HL-60 (cell line): ENCODE results near the gene GALNT17.
"Not testable (repeated sequence)": the region's sequence is repeated elsewhere in the genome, so short reads cannot be mapped to it uniquely, and the experiment has no call there.

Experiments used
- DNase-seq, 2 experiments: peaks; one replicate each; pipeline ENCODE4 v3.0.0-alpha.2; 2010 to 2020; ENCODE audit warnings: low read depth in 1 of 2, low spot score in 1 of 2
- H3K27ac ChIP-seq: fragments of 250-450 bp; sonication (Bioruptor Pico); replicated peaks from 2 replicates; pipeline ENCODE4 v1.5.1; 2020; ENCODE audit warnings: mild to moderate bottlenecking, moderate library complexity
- H3K27me3 ChIP-seq: fragments of 250-450 bp; sonication (Bioruptor Pico); 2 replicates; pipeline ENCODE4 v1.5.1; 2021; ENCODE audit warnings: mild to moderate bottlenecking, moderate library complexity; ENCODE audit not compliant: insufficient read depth, poor library complexity, severe bottlenecking
- H3K4me3 ChIP-seq: replicated peaks from 2 replicates; pipeline ENCODE4 v1.5.1; 2011; ENCODE audit warnings: mild to moderate bottlenecking, control low read depth, low read length; ENCODE audit not compliant: insufficient read depth
- CTCF ChIP-seq: IDR thresholded peaks from one replicate; pipeline ENCODE4 v1.5.1; 2011; ENCODE audit warnings: low read length, control low read depth, inconsistent platforms; ENCODE audit not compliant: insufficient read depth
- GABPA ChIP-seq: IDR thresholded peaks from 2 replicates; pipeline ENCODE4 v1.6.1; 2012; ENCODE audit warnings: low read depth
- POLR2AphosphoS5 ChIP-seq: IDR thresholded peaks from 2 replicates; pipeline ENCODE4 v1.6.1; 2012; ENCODE audit warnings: low read depth
- REST ChIP-seq: IDR thresholded peaks from 2 replicates; pipeline ENCODE4 v1.6.1; 2012; ENCODE audit warnings: low read depth; ENCODE audit not compliant: insufficient replicate concordance
- SPI1 ChIP-seq: IDR thresholded peaks from 2 replicates; pipeline ENCODE4 v1.6.1; 2012; ENCODE audit warnings: low read depth, mild to moderate bottlenecking, borderline replicate concordance

Gene GALNT17

GRCh38 chr7:71574153-71574860 lies 442.4 kb downstream of the GALNT17 start:
- Histone ChIP-seq H3K27ac (no peak overlapping the region), H3K27me3 (no peaks in the 10 kb centered on the region), H3K4me3 (no peak overlapping the region)
- DNase-seq = no peak
- TF ChIP-seq POLR2AphosphoS5 (no peak), CTCF (no peak), SPI1 (no peak)

- TF ChIP-seq SPI1 (no peak), REST (no peak), CTCF (no peak), POLR2AphosphoS5 (no peak), GABPA (no peak)
- Histone ChIP-seq H3K27me3 (no peaks in the 10 kb centered on the region), H3K4me3 (no peak overlapping the region), H3K27ac (no peak overlapping the region)
- no peak for DNase-seq
These were observed 448.1 kb downstream of the GALNT17 start for GRCh38 chr7:71580027-71580426.

- Histone ChIP-seq H3K27me3 (no peaks in the 10 kb centered on the region), H3K27ac (no peak overlapping the region), H3K4me3 (no peak overlapping the region)
- DNase-seq = no peak
- no peak for TF ChIP-seq POLR2AphosphoS5
- TF ChIP-seq GABPA = no peak
- no peak for TF ChIP-seq CTCF
- no peak for TF ChIP-seq SPI1
- TF ChIP-seq REST = no peak
These were observed 452.3 kb downstream of the GALNT17 start for GRCh38 chr7:71584256-71584655.

- TF ChIP-seq CTCF (no peak), SPI1 (no peak), POLR2AphosphoS5 (no peak), REST (no peak), GABPA (no peak)
- H3K27ac ChIP-seq = no peak overlapping the region
- H3K27me3 ChIP-seq = no peaks in the 10 kb centered on the region
- no peak for DNase-seq
- H3K4me3 ChIP-seq = no peak overlapping the region
These were observed 459.9 kb downstream of the GALNT17 start for GRCh38 chr7:71591876-71592275.

GRCh38 chr7:71592388-71592787 lies 460.4 kb downstream of the GALNT17 start:
- H3K27ac ChIP-seq, H3K27me3 ChIP-seq, H3K4me3 ChIP-seq, DNase-seq: not testable (repeated sequence)
